ENCODE measurements around the gene ADAMTS10. TPM values are rescaled to one million over a fixed set of nuclear protein-coding genes. Genes with fewer than 3 reads are reported as not detected.
"Not testable (repeated sequence)": the region's sequence is repeated elsewhere in the genome, so short reads cannot be mapped to it uniquely, and the experiment has no call there.

Gene ADAMTS10
- total RNA-seq, 2 experiments from 2014 or later = 67.5 to 72.9 TPM

DNA sequence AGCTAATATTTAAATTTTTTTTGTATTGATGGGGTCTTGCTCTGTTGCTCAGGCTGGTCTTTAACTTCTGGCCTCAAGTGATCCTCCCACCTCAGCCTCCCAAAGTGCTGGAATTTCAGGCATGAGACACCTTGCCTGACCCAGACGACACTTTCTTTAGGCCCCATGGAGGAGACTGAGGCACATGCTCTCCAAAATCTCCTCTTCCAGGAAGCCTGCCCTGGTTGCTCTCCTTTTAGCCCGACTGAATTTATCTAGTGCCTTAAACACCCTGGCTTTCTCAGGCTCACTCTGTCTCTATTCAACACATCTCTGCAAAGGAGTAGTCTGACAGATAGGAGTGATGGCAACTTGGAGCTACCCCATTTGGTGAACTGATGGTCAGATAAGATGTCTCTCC, 52.2 kb downstream of the ADAMTS10 start:
- Histone ChIP-seq H3K4me3 (ENCODE audit: low read length) (no peak overlapping the region), H3K27ac (ENCODE audit: low read depth in 1 of 2, low read length in 2 of 2) (no peak overlapping the region), H3K4me1 (ENCODE audit: insufficient read depth, low read length) (peaks cover 40% of the 10 kb centered on the region), H3K27me3 (ENCODE audit: control insufficient read depth in 1 of 2, insufficient read depth in 2 of 2, low read length in 2 of 2) (no peaks in the 10 kb centered on the region), H3K36me3 (ENCODE audit: insufficient read depth, low read length) (peaks cover 37% of the 10 kb centered on the region), H3K9me3 (ENCODE audit: control insufficient read depth in 1 of 2, insufficient read depth in 1 of 2, low read length in 2 of 2) (no peaks in the 10 kb centered on the region)
- peak overlapping the region; percentile 66 for H3K27ac Mint-ChIP-seq
- no peak overlapping the region for H3K4me3 Mint-ChIP-seq
- H3K9me3 Mint-ChIP-seq = no peaks in the 10 kb centered on the region
- H3K36me3 Mint-ChIP-seq (ENCODE audit: low read depth) = peaks cover 7% of the 10 kb centered on the region
- intact Hi-C loops (cut with DNase I, micrococcal nuclease) = no loop called here
- POLR2A ChIA-PET = interaction anchor here (1.0 to 1.2 kb wide), 2 partner anchors 13 to 45 kb away, joined by 3 to 5 read pairs; partner anchors contain the start of gene ZNF414
- TF ChIP-seq, protein P1, sequence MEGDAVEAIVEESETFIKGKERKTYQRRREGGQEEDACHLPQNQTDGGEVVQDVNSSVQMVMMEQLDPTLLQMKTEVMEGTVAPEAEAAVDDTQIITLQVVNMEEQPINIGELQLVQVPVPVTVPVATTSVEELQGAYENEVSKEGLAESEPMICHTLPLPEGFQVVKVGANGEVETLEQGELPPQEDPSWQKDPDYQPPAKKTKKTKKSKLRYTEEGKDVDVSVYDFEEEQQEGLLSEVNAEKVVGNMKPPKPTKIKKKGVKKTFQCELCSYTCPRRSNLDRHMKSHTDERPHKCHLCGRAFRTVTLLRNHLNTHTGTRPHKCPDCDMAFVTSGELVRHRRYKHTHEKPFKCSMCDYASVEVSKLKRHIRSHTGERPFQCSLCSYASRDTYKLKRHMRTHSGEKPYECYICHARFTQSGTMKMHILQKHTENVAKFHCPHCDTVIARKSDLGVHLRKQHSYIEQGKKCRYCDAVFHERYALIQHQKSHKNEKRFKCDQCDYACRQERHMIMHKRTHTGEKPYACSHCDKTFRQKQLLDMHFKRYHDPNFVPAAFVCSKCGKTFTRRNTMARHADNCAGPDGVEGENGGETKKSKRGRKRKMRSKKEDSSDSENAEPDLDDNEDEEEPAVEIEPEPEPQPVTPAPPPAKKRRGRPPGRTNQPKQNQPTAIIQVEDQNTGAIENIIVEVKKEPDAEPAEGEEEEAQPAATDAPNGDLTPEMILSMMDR (IDR thresholded peaks at IDR 0.05) = no peak
- no peaks in the 10 kb centered on the region for H3K27me3 Mint-ChIP-seq
- H3K4me1 Mint-ChIP-seq (ENCODE audit: low read depth) = peaks cover 13% of the 10 kb centered on the region
- no peak for ATAC-seq (ENCODE audit: poor library complexity)
- CTCF ChIA-PET = interaction anchor here (0.5 to 3.5 kb wide), 3 partner anchors 20 to 1616 kb away, joined by 3 to 11 read pairs (median 8); no protein-coding TSS in a partner anchor
- no peak for DNase-seq

DNA sequence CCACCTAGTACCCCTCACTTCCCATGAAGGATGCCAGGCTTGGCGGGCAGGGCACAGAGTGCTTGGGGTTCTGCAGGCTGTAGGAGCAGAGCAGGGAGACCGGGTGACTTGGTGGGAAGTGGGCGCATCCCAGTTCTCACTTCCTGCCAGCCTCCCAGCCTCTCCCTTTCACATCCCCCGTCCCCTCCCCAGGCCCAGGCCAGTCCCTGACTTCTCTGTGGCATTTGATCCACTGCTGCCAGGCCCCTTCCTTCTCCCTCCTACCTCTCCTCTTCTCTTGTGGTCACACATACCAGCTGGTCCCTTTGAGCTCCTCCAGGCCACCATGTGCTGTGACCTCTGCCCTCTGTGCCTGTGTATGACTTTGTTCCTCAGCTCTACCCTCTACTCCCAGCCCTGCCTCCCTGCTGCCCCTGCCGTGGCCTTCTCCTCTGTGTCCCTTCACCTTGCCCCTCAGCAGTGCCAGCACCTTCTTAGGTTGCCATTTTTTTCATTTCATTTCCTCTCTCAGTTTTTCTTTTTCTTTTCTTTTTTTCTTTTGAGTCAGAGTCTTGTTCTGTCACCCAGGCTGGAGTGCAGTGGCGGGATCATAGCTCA, 52.8 kb downstream of the ADAMTS10 start:
- H3K27me3 ChIP-seq (ENCODE audit: control insufficient read depth in 1 of 2, insufficient read depth in 2 of 2, low read length in 2 of 2) = no peaks in the 10 kb centered on the region
- peaks cover 39% of the 10 kb centered on the region for H3K4me1 ChIP-seq (ENCODE audit: insufficient read depth, low read length)
- peaks cover 43% of the 10 kb centered on the region for H3K36me3 ChIP-seq (ENCODE audit: insufficient read depth, low read length)
- TF ChIP-seq, protein P1 (IDR thresholded peaks at IDR 0.05) = no peak
- no peak overlapping the region for H3K4me3 ChIP-seq (ENCODE audit: low read length)
- intact Hi-C loops (cut with DNase I, micrococcal nuclease) = no loop called here
- POLR2A ChIA-PET = interaction anchor here (0.6 to 1.0 kb wide), 3 partner anchors 10 to 21 kb away, joined by 3 read pairs; no protein-coding TSS in a partner anchor
- H3K4me3 Mint-ChIP-seq = no peak overlapping the region
- H3K9me3 ChIP-seq (ENCODE audit: control insufficient read depth in 1 of 2, insufficient read depth in 1 of 2, low read length in 2 of 2) = no peaks in the 10 kb centered on the region
- H3K27ac ChIP-seq (ENCODE audit: low read depth in 1 of 2, low read length in 2 of 2) = no peak overlapping the region
- H3K36me3 Mint-ChIP-seq (ENCODE audit: low read depth) = peaks cover 12% of the 10 kb centered on the region
- no peaks in the 10 kb centered on the region for H3K27me3 Mint-ChIP-seq
- peaks cover 13% of the 10 kb centered on the region for H3K4me1 Mint-ChIP-seq (ENCODE audit: low read depth)
- peak in 1 of 14 experiments; percentile 9 for DNase-seq
- H3K27ac Mint-ChIP-seq = peak overlapping the region; percentile 66
- no peaks in the 10 kb centered on the region for H3K9me3 Mint-ChIP-seq
- CTCF ChIA-PET = interaction anchor here (0.5 to 3.5 kb wide), 4 partner anchors 21 to 1615 kb away, joined by 3 to 11 read pairs (median 6); no protein-coding TSS in a partner anchor
- ATAC-seq (ENCODE audit: poor library complexity) = no peak

DNA sequence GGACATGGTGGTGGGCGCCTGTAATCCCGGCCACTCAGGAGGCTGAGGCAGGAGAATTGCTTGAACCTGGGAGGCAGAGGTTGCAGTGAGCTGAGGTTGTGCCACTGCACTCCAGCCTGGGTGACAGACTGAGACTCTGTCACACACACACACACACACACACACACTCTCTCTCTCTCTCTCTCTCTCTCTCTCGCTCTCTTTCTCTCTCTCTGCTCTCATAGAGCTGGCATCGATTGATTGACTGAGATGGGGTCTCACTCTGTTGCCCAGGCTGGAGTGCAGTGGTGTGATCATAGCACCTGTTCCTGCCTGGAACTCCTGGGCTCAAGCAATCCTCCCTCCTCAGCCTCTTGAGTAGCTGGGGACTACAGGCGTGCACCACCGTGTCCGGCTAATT, 56.8 kb downstream of the ADAMTS10 start:
- H3K4me1 ChIP-seq (ENCODE audit: insufficient read depth, low read length) = peaks cover 19% of the 10 kb centered on the region
- POLR2A ChIA-PET; H3K27me3 Mint-ChIP-seq; H3K4me3 ChIP-seq (ENCODE audit: low read length); H3K9me3 Mint-ChIP-seq; H3K4me3 Mint-ChIP-seq; H3K27me3 ChIP-seq (ENCODE audit: control insufficient read depth in 1 of 2, insufficient read depth in 2 of 2, low read length in 2 of 2); H3K27ac Mint-ChIP-seq; H3K27ac ChIP-seq (ENCODE audit: low read depth in 1 of 2, low read length in 2 of 2); intact Hi-C loops (cut with DNase I, micrococcal nuclease); ATAC-seq (ENCODE audit: poor library complexity); H3K9me3 ChIP-seq (ENCODE audit: control insufficient read depth in 1 of 2, insufficient read depth in 1 of 2, low read length in 2 of 2); DNase-seq: not testable (repeated sequence)
- peaks cover 64% of the 10 kb centered on the region for H3K36me3 ChIP-seq (ENCODE audit: insufficient read depth, low read length)
- CTCF ChIA-PET = interaction anchor here (1.5 kb wide), 1 partner anchor 27 kb away, joined by 3 read pairs; no protein-coding TSS in a partner anchor
- Mint-ChIP-seq H3K4me1 (ENCODE audit: low read depth) (peaks cover 13% of the 10 kb centered on the region), H3K36me3 (ENCODE audit: low read depth) (peaks cover 23% of the 10 kb centered on the region)

Data from CD4-positive, alpha-beta T cell (primary cell).